SK-N-SH treated with all-trans-retinoic acid at 6 μM for 48 hours (cell line): ENCODE results near the gene PCBD1.

Source experiments
- GLIS3 ChIP-seq: fragments of 250-450 bp; sonication (Bioruptor Pico); IDR thresholded peaks from 2 replicates; pipeline ENCODE4 v1.5.0; 2020; ENCODE audit warnings: mild to moderate bottlenecking, moderate library complexity
- ISL1 ChIP-seq: fragments of 250-450 bp; sonication (Bioruptor Pico); IDR thresholded peaks from 2 replicates; pipeline ENCODE4 v2.1.2; 2022; ENCODE audit warnings: mild to moderate bottlenecking, moderate library complexity
- PPARA ChIP-seq: fragments of 250-450 bp; sonication (Bioruptor Pico); IDR thresholded peaks from 2 replicates; pipeline ENCODE4 v1.5.0; 2020; ENCODE audit warnings: mild to moderate bottlenecking, borderline replicate concordance
- TOX ChIP-seq: fragments of 250-450 bp; sonication (Bioruptor Pico); IDR thresholded peaks from 2 replicates; pipeline ENCODE4 v1.8.0; 2021; ENCODE audit warnings: mild to moderate bottlenecking, moderate library complexity, borderline replicate concordance
- ZFP3 ChIP-seq: fragments of 250-450 bp; sonication (Bioruptor Pico); IDR thresholded peaks from 2 replicates; pipeline ENCODE4 v1.5.0; 2020; ENCODE audit warnings: mild to moderate bottlenecking, moderate library complexity
- ZFP30 ChIP-seq: fragments of 450-650 bp; formaldehyde crosslinking; IDR thresholded peaks from 2 replicates; pipeline ENCODE4 v1.5.0; 2022; ENCODE audit warnings: mild to moderate bottlenecking, moderate library complexity
- ZNF70 ChIP-seq: fragments of 450-650 bp; formaldehyde crosslinking; IDR thresholded peaks from 2 replicates; pipeline ENCODE4 v1.5.0; 2020; ENCODE audit warnings: mild to moderate bottlenecking, moderate library complexity
- TF ChIP-seq, protein P1 (sequence below): fragments of 250-450 bp; sonication (Bioruptor Pico); IDR thresholded peaks from 2 replicates; pipeline ENCODE4 v1.5.0; 2020; ENCODE audit warnings: mild to moderate bottlenecking, moderate library complexity
- TF ChIP-seq, protein P2 (sequence below): fragments of 250-450 bp; sonication (Bioruptor Pico); IDR thresholded peaks from 2 replicates; pipeline ENCODE4 v1.8.0; 2021; ENCODE audit warnings: low read depth, mild to moderate bottlenecking, moderate library complexity, borderline replicate concordance
- TF ChIP-seq, protein P3 (sequence below): fragments of 250-450 bp; sonication (Bioruptor Pico); IDR thresholded peaks from 2 replicates; pipeline ENCODE4 v1.8.0; 2020; ENCODE audit warnings: mild to moderate bottlenecking, moderate library complexity, borderline replicate concordance
- TF ChIP-seq, protein P4 (sequence below): fragments of 250-450 bp; sonication (Bioruptor Pico); IDR thresholded peaks from 2 replicates; pipeline ENCODE4 v1.5.1; 2020; ENCODE audit warnings: low read depth, mild to moderate bottlenecking, moderate library complexity

DNA sequence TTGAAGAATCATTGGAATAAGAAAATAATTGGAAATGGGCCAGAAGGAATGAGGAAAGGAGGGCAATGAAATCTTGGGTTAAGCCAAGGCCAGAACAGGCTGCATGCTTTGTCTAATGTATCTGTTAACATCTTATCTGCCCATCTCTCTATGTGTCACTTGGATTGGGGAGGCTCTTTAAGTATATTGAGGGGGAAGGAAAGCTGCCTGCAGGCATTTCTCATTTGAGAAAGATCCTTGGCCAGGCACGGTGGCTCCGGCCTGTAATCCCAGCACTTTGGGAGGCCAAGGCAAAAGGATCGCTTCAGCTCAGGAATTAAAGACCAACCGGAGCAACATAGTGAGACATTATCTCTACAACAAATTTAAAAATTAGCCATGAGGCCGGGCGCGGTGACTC, 14.3 kb downstream of the PCBD1 start:
- no peak for TF ChIP-seq ZFP30
- TF ChIP-seq ZFP3 = no peak
- TF ChIP-seq PPARA (CRISPR knock-in tag) = no peak
- no peak for TF ChIP-seq GLIS3 (CRISPR knock-in tag)
- TF ChIP-seq, protein P1, sequence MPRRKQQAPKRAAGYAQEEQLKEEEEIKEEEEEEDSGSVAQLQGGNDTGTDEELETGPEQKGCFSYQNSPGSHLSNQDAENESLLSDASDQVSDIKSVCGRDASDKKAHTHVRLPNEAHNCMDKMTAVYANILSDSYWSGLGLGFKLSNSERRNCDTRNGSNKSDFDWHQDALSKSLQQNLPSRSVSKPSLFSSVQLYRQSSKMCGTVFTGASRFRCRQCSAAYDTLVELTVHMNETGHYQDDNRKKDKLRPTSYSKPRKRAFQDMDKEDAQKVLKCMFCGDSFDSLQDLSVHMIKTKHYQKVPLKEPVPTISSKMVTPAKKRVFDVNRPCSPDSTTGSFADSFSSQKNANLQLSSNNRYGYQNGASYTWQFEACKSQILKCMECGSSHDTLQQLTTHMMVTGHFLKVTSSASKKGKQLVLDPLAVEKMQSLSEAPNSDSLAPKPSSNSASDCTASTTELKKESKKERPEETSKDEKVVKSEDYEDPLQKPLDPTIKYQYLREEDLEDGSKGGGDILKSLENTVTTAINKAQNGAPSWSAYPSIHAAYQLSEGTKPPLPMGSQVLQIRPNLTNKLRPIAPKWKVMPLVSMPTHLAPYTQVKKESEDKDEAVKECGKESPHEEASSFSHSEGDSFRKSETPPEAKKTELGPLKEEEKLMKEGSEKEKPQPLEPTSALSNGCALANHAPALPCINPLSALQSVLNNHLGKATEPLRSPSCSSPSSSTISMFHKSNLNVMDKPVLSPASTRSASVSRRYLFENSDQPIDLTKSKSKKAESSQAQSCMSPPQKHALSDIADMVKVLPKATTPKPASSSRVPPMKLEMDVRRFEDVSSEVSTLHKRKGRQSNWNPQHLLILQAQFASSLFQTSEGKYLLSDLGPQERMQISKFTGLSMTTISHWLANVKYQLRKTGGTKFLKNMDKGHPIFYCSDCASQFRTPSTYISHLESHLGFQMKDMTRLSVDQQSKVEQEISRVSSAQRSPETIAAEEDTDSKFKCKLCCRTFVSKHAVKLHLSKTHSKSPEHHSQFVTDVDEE (CRISPR knock-in tag) = no peak
- TF ChIP-seq ISL1 (CRISPR knock-in tag) = no peak
- TF ChIP-seq TOX (CRISPR knock-in tag) = no peak
- TF ChIP-seq, protein P2, sequence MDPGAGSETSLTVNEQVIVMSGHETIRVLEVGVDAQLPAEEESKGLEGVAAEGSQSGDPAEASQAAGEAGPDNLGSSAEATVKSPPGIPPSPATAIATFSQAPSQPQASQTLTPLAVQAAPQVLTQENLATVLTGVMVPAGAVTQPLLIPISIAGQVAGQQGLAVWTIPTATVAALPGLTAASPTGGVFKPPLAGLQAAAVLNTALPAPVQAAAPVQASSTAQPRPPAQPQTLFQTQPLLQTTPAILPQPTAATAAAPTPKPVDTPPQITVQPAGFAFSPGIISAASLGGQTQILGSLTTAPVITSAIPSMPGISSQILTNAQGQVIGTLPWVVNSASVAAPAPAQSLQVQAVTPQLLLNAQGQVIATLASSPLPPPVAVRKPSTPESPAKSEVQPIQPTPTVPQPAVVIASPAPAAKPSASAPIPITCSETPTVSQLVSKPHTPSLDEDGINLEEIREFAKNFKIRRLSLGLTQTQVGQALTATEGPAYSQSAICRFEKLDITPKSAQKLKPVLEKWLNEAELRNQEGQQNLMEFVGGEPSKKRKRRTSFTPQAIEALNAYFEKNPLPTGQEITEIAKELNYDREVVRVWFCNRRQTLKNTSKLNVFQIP = no peak
- TF ChIP-seq, protein P3, sequence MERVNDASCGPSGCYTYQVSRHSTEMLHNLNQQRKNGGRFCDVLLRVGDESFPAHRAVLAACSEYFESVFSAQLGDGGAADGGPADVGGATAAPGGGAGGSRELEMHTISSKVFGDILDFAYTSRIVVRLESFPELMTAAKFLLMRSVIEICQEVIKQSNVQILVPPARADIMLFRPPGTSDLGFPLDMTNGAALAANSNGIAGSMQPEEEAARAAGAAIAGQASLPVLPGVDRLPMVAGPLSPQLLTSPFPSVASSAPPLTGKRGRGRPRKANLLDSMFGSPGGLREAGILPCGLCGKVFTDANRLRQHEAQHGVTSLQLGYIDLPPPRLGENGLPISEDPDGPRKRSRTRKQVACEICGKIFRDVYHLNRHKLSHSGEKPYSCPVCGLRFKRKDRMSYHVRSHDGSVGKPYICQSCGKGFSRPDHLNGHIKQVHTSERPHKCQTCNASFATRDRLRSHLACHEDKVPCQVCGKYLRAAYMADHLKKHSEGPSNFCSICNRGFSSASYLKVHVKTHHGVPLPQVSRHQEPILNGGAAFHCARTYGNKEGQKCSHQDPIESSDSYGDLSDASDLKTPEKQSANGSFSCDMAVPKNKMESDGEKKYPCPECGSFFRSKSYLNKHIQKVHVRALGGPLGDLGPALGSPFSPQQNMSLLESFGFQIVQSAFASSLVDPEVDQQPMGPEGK (CRISPR knock-in tag) = no peak
- no peak for TF ChIP-seq ZNF70 (CRISPR knock-in tag)
- TF ChIP-seq, protein P4, sequence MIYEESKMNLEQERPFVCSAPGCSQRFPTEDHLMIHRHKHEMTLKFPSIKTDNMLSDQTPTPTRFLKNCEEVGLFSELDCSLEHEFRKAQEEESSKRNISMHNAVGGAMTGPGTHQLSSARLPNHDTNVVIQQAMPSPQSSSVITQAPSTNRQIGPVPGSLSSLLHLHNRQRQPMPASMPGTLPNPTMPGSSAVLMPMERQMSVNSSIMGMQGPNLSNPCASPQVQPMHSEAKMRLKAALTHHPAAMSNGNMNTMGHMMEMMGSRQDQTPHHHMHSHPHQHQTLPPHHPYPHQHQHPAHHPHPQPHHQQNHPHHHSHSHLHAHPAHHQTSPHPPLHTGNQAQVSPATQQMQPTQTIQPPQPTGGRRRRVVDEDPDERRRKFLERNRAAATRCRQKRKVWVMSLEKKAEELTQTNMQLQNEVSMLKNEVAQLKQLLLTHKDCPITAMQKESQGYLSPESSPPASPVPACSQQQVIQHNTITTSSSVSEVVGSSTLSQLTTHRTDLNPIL (CRISPR knock-in tag) = no peak
